ENCODE measurements around the gene SDF2. TPM values are rescaled to one million over a fixed set of nuclear protein-coding genes. Genes with fewer than 3 reads are reported as not detected.

Gene SDF2
- total and polyA plus RNA-seq, 9 of the 15 experiments (the other 6 are each of a cell fraction or from before 2014, with no cell fraction given): 41.2 to 132 (median 65.6) TPM

GRCh38 chr17:28598799-28599310 is 62.9 kb downstream of the SDF2 start, which contains the start of gene SPAG5 (continued):
- TF ChIP-seq HMG20A (CRISPR knock-in tag; conservative IDR thresholded peaks at IDR 0.05) (no peak), RCOR1 (IDR thresholded peaks at IDR 0.05; ENCODE audit: borderline replicate concordance in 1 of 2, low read depth in 2 of 2, low read length in 2 of 2) (peak in 1 of 2 experiments; percentile 14; a peak in 1 of 4 replicates), YY1 (IDR thresholded peaks at IDR 0.05; ENCODE audit: borderline replicate concordance in 1 of 3, control insufficient read depth in 1 of 3, extremely low read depth in 1 of 3, insufficient read depth in 3 of 3, insufficient read length in 1 of 3, insufficient replicate concordance in 2 of 3, low read depth in 1 of 3, low read length in 2 of 3) (peak; percentile 75 to 94 (median 89)), ZMIZ1 (IDR thresholded peaks at IDR 0.05; ENCODE audit: low read depth in 2 of 2, low read length in 2 of 2) (peak in 1 of 2 experiments; percentile 50; a peak in 1 of 4 replicates), PRMT5 (CRISPR knock-in tag; IDR thresholded peaks at IDR 0.05) (no peak), FIP1L1 (IDR thresholded peaks at IDR 0.05; ENCODE audit: low read depth, low read length, poor library complexity, severe bottlenecking) (no peak), ZNF609 (CRISPR knock-in tag; IDR thresholded peaks at IDR 0.05; ENCODE audit: borderline replicate concordance) (no peak), SIN3B (IDR thresholded peaks at IDR 0.05; ENCODE audit: low read depth) (peak; percentile 86), PHF8 (IDR thresholded peaks at IDR 0.05; ENCODE audit: borderline replicate concordance, low read length) (peak; percentile 91; the same call in 1 of the 2 replicates), ZNF324 (CRISPR knock-in tag; IDR thresholded peaks at IDR 0.05) (no peak), THRB (CRISPR knock-in tag; conservative IDR thresholded peaks at IDR 0.05) (no peak), ZNF277 (CRISPR knock-in tag; IDR thresholded peaks at IDR 0.05; ENCODE audit: borderline replicate concordance) (no peak), ZFX (CRISPR knock-in tag; IDR thresholded peaks at IDR 0.05) (peak; percentile 97), SMAD3 (CRISPR knock-in tag; conservative IDR thresholded peaks at IDR 0.05) (0 out of 2 replicates have a peak, but pooled peaks have one; percentile 14)
